Head of caudate nucleus (tissue), 42 donors: ENCODE measurements around the gene MRPS18A.

Experiments
- DNase-seq, 42 donors: peaks; one replicate each; pipeline versions ENCODE4 v3.0.0 to v3.0.0-alpha.2; 2020 to 2021; ENCODE audit warnings: mixed read lengths in 7 of 42
- intact Hi-C: fragments of 100-400 bp; cut with DNase I; formaldehyde crosslinking; loops from one replicate; pipeline ENCODE4 v1.15.0; 2022

MRPS18A gene

GRCh38 chr6:43627008-43627825 lies 60.4 kb downstream of the MRPS18A start:
- peak in 20 of 42 donors; percentile 28 to 79 (median 42) for DNase-seq
- intact Hi-C loops = no loop called here

- intact Hi-C loops = no loop called here
- peak in 2 of 42 donors; percentile 8 to 32 for DNase-seq
These were observed 62.1 kb downstream of the MRPS18A start for GRCh38 chr6:43625393-43625992.

- DNase-seq = peak in 2 of 42 donors; percentile 10 to 29
- intact Hi-C loops = no loop called here
These were observed 62.8 kb downstream of the MRPS18A start for GRCh38 chr6:43624786-43625288.

- intact Hi-C loops = no loop called here
- DNase-seq = peak in 2 of 42 donors; percentile 7 to 25
These were observed 63.5 kb downstream of the MRPS18A start for GRCh38 chr6:43623880-43624785.

- intact Hi-C loops = no loop called here
- DNase-seq = peak in 1 of 42 donors; percentile 6
These were observed 65.0 kb downstream of the MRPS18A start for GRCh38 chr6:43622541-43622940.

- DNase-seq = peak in 1 of 42 donors; percentile 0
- intact Hi-C loops = no loop called here
These were observed 65.8 kb downstream of the MRPS18A start for GRCh38 chr6:43621836-43622180.
